K562 (cell line): ENCODE data around the gene AAR2. TPM values are rescaled to one million over a fixed set of nuclear protein-coding genes. Genes with fewer than 3 reads are reported as not detected.

Experiments
- KAT2B ChIP-seq: IDR thresholded peaks from one replicate; pipeline ENCODE4 v1.6.1; 2012; ENCODE audit warnings: low read depth, mild to moderate bottlenecking, control low read depth, inconsistent platforms, low read length, moderate library complexity
- RBM17 ChIP-seq: fragments of 200-400 bp; formaldehyde crosslinking; IDR thresholded peaks from 2 replicates; pipeline ENCODE4 v1.6.1; 2017; ENCODE audit warnings: low read depth, mild to moderate bottlenecking, low read length, borderline replicate concordance
- ZBTB8A ChIP-seq: fragments of 450-650 bp; IDR thresholded peaks from 2 replicates; pipeline ENCODE4 v1.6.1; 2018; ENCODE audit warnings: mild to moderate bottlenecking, moderate library complexity; ENCODE audit not compliant: partially characterized antibody
- polyA plus RNA-seq, 8 experiments: library from polyadenylated mRNA; depleted of rRNA in 4 of 8; stranded (reverse) in 5 of 8; unstranded in 3 of 8; fragments of >200 nt; fragmentation: Nextera tagmentation in 2 of 8; fragmentation: Illumina TruSeq in 1 of 8; extraction: Ambion mirVana in 2 of 8; extraction: Trizol in 1 of 8; gene quantifications; 2 replicates each; pipeline versions ENCODE4 v1.2.1 to v1.2.3, GENCODE V29; 2011 to 2014; ENCODE audit warnings: inconsistent platforms in 1 of 8, missing spikeins in 1 of 8
- total RNA-seq, 7 experiments: library from RNA; depleted of rRNA in 6 of 7; stranded (reverse); fragments of >200 nt in 6 of 7; fragmentation: Illumina TruSeq in 2 of 7; extraction: Trizol in 2 of 7; gene quantifications; 2 replicates each; pipeline versions ENCODE4 v1.2.1 to v1.2.3, GENCODE V29; 2011 to 2021; ENCODE audit warnings: low replicate concordance in 1 of 7
- TF ChIP-seq, protein P1 (sequence below), 2 experiments: fragments of 450-650 bp; formaldehyde crosslinking in 1 of 2; IDR thresholded peaks; 2 replicates each; pipeline versions ENCODE4 v1.4.0 to v1.6.1; 2014 to 2020; ENCODE audit warnings: mild to moderate bottlenecking in 2 of 2, borderline replicate concordance in 1 of 2, low read depth in 1 of 2

AAR2 gene
- total and polyA plus RNA-seq, 9 of the 15 experiments (the other 6 are each of a cell fraction or from before 2014, with no cell fraction given), result 6.5 to 36.2 (median 24.7) TPM

- TF ChIP-seq, protein P1, sequence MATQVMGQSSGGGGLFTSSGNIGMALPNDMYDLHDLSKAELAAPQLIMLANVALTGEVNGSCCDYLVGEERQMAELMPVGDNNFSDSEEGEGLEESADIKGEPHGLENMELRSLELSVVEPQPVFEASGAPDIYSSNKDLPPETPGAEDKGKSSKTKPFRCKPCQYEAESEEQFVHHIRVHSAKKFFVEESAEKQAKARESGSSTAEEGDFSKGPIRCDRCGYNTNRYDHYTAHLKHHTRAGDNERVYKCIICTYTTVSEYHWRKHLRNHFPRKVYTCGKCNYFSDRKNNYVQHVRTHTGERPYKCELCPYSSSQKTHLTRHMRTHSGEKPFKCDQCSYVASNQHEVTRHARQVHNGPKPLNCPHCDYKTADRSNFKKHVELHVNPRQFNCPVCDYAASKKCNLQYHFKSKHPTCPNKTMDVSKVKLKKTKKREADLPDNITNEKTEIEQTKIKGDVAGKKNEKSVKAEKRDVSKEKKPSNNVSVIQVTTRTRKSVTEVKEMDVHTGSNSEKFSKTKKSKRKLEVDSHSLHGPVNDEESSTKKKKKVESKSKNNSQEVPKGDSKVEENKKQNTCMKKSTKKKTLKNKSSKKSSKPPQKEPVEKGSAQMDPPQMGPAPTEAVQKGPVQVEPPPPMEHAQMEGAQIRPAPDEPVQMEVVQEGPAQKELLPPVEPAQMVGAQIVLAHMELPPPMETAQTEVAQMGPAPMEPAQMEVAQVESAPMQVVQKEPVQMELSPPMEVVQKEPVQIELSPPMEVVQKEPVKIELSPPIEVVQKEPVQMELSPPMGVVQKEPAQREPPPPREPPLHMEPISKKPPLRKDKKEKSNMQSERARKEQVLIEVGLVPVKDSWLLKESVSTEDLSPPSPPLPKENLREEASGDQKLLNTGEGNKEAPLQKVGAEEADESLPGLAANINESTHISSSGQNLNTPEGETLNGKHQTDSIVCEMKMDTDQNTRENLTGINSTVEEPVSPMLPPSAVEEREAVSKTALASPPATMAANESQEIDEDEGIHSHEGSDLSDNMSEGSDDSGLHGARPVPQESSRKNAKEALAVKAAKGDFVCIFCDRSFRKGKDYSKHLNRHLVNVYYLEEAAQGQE (IDR thresholded peaks at IDR 0.05; ENCODE audit: borderline replicate concordance), result no peak
- TF ChIP-seq, protein P1 (CRISPR knock-in tag; IDR thresholded peaks at IDR 0.05; ENCODE audit: low read depth), result no peak
- TF ChIP-seq KAT2B (no peak), ZBTB8A (no peak), RBM17 (no peak)
Observed at GRCh38 chr20:36206068-36206467, 30.2 kb upstream of the AAR2 start (continued).
